GM04503 (cell line): ENCODE results near the gene RALGAPA1.
A peak's percentile ranks its signal among the peaks of the same experiment; 100 is the strongest.

Experiments
- DNase-seq: peaks from one replicate; pipeline ENCODE4 v3.0.0-alpha.2; 2012; ENCODE audit warnings: low read depth

The RALGAPA1 gene

DNA sequence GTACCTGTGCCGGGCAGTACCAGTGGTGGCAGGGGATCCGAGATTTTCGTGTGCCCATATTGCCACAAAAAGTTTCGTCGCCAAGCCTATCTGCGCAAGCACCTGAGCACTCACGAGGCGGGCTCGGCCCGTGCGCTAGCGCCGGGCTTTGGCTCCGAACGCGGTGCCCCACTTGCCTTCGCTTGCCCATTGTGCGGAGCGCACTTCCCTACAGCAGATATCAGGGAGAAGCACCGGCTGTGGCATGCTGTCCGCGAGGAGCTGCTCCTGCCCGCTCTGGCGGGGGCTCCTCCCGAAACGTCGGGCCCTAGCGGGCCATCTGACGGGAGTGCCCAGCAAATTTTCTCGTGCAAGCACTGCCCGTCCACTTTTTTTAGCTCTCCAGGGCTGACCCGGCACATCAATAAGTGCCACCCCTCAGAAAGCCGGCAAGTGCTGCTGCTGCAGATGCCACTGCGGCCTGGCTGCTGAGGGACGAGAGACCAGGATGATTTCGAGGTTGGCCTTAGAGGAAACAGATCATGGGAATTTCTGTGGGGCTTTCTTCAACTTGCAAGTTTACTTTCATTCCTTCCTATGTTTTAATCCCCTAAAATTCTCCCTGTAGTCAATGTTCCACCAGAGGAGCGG, 273.5 kb downstream of the RALGAPA1 start:
- no peak for DNase-seq

DNA sequence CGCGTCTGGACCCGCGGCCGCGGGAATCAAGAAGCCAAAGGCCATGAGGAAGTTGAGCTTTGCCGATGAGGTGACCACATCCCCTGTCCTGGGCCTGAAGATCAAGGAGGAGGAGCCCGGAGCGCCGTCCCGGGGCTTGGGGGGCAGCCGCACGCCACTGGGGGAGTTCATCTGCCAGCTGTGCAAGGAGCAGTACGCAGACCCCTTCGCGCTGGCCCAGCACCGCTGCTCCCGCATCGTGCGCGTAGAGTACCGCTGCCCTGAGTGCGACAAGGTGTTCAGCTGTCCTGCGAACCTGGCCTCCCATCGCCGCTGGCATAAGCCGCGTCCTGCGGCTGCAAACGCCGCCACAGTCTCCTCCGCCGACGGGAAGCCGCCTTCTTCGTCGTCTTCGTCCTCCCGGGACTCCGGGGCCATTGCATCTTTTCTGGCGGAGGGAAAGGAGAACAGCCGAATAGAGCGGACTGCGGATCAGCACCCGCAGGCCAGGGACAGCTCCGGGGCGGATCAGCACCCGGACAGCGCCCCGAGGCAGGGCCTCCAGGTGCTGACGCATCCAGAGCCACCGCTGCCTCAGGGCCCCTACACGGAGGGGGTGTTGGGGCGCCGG, 274.1 kb downstream of the RALGAPA1 start:
- DNase-seq = no peak

GRCh38 chr14:35534208-35534872, 274.8 kb downstream of the RALGAPA1 start:
- no peak for DNase-seq

GRCh38 chr14:35533357-35534207, 275.5 kb downstream of the RALGAPA1 start, which contains the start of gene INSM2:
TSS of gene INSM2 (plus strand) at chr14:35534164. CDS start at chr14:35534253, 89 bp downstream.
- no peak for DNase-seq

- no peak for DNase-seq
Measured at GRCh38 chr14:35532783-35533356, 276.2 kb downstream of the RALGAPA1 start.

DNA sequence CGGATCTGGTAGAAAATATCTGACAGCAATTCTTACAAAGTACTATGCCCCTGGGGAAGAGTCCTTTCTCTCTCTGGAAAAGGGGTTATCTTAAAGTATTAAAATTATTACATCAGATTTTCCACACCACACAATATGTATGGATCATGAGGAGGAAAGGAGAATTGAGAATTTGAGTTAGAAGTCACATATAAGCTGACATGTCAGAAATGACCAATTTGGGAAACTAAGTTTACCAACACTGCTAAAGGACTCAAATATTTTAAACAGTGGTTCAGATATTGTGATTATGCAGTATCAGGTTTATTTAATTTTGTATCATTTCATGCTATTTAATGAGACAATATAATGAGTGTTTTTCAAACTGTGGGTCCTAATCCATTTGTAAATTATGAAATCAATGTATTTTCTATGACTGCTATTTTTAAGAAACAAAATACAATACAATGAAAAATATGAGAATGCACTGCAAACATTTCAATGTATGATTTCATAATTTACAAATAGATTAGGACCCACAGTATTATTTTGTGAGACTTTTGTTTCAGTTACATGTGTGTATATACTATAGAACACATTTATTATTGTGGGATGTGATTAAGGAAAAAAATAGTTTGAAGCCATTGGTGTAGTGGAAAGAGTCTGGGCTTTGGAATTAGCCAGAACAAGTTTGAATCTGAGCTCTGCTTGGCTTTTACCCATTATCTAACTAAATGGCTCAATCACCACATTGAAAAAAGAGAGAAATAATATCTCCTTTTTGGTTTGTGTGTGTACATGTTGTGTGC, 276.9 kb downstream of the RALGAPA1 start:
- no peak for DNase-seq

- DNase-seq = no peak
Measured at GRCh38 chr14:35526962-35527361, 282.1 kb downstream of the RALGAPA1 start.

- no peak for DNase-seq
Measured at GRCh38 chr14:35525695-35526094, 283.4 kb downstream of the RALGAPA1 start.

DNA sequence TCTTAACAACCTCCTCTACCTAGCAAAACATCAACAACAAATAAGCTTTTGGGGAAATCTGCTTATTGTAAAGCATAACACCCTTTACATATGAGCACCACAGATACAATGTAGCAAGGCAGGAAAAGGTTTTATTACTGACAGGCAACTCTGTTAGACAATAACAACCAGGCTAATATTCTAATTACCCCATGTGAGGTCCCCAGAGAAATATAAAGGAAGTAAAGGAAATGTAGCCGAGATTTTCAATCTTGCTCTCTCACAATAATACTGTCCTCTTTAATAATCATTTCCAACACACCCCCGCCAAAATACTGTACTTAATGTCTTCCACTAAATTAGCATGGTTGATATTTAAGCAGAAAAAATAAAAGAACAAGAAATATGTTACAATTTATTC, 289.1 kb downstream of the RALGAPA1 start:
- DNase-seq = no peak

DNA sequence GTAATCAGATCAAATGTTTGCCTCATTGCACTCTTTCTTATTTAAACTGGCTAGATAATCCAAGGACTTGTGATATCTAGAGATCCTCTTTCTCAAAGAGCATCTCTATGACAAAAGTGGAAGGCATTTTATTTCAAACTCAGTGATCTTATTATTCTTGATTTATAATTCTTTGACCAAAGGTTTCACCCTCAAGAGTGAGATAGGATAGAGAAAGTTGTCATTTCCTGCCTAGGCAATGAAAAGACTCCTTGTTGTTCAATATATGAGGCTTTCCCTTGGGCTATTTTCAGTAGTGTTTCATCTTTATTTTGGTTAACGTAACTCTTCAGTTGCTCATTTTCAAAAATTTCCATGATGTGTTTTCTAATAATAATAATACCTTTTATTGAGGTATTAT, 293.2 kb downstream of the RALGAPA1 start:
- DNase-seq = no peak

DNA sequence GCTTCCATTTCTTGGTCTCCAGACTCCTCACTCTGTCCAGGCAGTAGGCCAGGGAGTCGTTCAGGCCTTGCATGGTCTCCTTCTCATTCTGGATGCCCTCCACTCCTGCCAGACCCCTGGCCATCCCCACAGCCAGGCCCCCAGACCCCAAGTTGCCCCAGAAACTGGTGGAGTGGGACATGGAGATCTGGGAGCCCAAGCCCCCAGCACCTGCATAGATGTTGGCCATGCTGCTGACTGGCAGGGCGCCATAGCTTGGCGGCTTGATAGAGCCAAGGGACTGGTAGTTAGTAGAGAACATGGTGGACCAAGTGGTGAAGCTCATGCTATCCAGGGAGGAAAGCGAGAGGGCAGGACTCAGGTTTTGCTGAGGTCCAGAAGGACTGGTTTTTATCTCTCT, 296.3 kb downstream of the RALGAPA1 start:
- no peak for DNase-seq

GRCh38 chr14:35509846-35510245, 299.2 kb downstream of the RALGAPA1 start:
- DNase-seq = no peak

- peak; percentile 9 for DNase-seq
Measured at GRCh38 chr14:35506927-35507326, 302.2 kb downstream of the RALGAPA1 start.

GRCh38 chr14:35506461-35506860, 302.6 kb downstream of the RALGAPA1 start:
- no peak for DNase-seq

DNA sequence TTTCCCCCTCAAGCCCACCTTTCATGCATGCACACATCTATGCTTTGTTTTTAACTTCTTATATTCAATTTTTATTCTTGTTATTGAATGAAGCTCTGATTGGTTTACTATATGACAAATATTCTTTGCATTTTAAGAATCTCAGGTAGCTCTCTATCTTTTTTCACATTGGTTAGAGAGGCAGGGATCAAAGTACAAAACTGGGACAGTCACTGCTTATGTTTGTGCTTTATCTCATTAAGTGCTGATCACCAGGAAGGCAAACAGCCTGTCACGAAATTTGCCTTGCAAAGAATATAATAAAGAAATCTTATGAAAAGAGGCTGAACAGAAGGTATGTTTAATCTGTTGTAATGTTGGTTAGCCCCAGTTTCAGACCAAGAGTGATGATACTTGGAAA, 304.8 kb downstream of the RALGAPA1 start:
- no peak for DNase-seq

DNA sequence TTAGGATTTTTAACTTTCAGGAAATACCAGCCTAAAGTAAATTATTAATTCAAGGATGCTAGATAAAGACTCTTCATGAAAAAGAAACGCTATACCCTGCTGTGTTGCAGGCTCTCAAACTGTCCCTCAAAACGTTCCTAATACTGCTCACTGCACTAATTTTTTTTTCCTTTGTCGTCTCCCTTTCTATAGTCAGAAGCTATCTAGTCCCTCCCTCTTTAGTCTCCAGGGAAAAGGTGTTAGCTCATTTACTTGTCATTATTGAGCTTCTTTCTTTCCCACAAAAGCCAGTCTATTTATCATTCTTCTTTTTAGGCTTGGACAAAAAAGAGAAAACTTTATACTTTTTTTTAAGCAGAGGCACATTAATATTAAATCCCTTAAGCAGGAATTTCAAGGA, 305.4 kb downstream of the RALGAPA1 start:
- DNase-seq = no peak

DNA sequence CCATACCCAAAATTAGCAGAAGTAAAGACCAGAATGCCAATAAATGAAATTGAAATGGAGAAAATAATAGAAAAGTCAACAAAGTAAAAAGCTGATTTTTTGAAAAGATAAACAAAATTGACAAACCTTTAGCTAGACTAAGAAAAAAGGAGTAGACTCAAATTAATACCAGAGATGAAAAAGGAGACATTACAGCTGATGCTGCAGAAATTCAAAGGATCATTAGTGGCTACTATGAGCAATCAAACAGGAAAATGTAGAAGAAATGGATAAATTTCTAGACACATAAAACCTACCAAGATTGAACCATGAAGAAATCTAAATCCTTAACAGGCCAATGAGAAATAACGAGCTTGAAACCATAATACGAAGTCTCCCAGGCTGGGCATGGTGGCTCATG, 309.9 kb downstream of the RALGAPA1 start:
- no peak for DNase-seq

DNA sequence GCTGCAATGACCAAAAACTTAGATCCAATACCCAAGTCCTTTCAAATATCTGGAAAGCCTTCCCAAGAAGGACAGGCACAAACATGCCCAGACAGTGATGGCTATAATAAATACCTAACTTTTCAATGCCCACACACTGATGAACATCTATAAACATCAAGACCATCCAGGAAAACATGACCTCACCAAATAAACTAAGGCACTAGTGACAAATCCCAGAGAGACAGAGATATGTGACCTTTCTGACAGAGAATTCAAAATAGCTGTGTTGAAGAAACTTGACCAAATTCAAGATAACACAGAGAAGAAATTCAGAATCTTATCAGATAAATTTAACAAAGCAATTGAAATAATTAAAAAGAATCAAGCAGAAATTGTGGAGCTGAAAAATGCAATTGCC, 313.8 kb downstream of the RALGAPA1 start:
- no peak for DNase-seq

GRCh38 chr14:35492569-35493014, 316.5 kb downstream of the RALGAPA1 start:
- no peak for DNase-seq
